GM18870 (cell line): ENCODE results near the gene TNXB.

Source experiments
- ATAC-seq: cut with Tn5 transposase; IDR thresholded peaks from one replicate; pipeline ENCODE4 v1.9.1; 2021; ENCODE audit warnings: moderate library complexity; ENCODE audit not compliant: unreplicated experiment

The TNXB gene

GRCh38 chr6:32087574-32088486, 21.3 kb downstream of the TNXB start:
- ATAC-seq, result no peak

- ATAC-seq, result peak; percentile 47
These were observed 22.2 kb downstream of the TNXB start for GRCh38 chr6:32086661-32087573.

- no peak for ATAC-seq
These were observed 23.2 kb downstream of the TNXB start for GRCh38 chr6:32085759-32086459.

GRCh38 chr6:32084780-32085179, 24.4 kb downstream of the TNXB start:
- no peak for ATAC-seq

GRCh38 chr6:32083812-32084768, 25.0 kb downstream of the TNXB start:
- ATAC-seq, result no peak

GRCh38 chr6:32082935-32083334, 26.2 kb downstream of the TNXB start:
- no peak for ATAC-seq

GRCh38 chr6:32082478-32082877, 26.7 kb downstream of the TNXB start:
- ATAC-seq, result no peak

GRCh38 chr6:32081168-32081990, 27.8 kb downstream of the TNXB start:
- ATAC-seq, result no peak

GRCh38 chr6:32079566-32080290, 29.4 kb downstream of the TNXB start:
- no peak for ATAC-seq

- no peak for ATAC-seq
These were observed 32.8 kb downstream of the TNXB start for GRCh38 chr6:32076321-32076809.

GRCh38 chr6:32075781-32076180, 33.4 kb downstream of the TNXB start:
- ATAC-seq, result no peak

GRCh38 chr6:32074996-32075532, 34.1 kb downstream of the TNXB start:
- no peak for ATAC-seq

GRCh38 chr6:32073613-32074012, 35.5 kb downstream of the TNXB start:
- ATAC-seq, result no peak

GRCh38 chr6:32073101-32073500, 36.0 kb downstream of the TNXB start:
- ATAC-seq, result no peak

GRCh38 chr6:32070814-32071543, 38.2 kb downstream of the TNXB start:
- no peak for ATAC-seq

- ATAC-seq, result no peak
These were observed 39.1 kb downstream of the TNXB start for GRCh38 chr6:32069878-32070515.

GRCh38 chr6:32069460-32069859, 39.7 kb downstream of the TNXB start:
- no peak for ATAC-seq
